Inferior parietal cortex (tissue), 1 donor: ENCODE measurements around the gene COLEC12.

Source experiments
- DNase-seq: peaks from one replicate; pipeline ENCODE4 v3.0.0-alpha.2; 2016; ENCODE audit errors: extremely low spot score

The COLEC12 gene

DNA sequence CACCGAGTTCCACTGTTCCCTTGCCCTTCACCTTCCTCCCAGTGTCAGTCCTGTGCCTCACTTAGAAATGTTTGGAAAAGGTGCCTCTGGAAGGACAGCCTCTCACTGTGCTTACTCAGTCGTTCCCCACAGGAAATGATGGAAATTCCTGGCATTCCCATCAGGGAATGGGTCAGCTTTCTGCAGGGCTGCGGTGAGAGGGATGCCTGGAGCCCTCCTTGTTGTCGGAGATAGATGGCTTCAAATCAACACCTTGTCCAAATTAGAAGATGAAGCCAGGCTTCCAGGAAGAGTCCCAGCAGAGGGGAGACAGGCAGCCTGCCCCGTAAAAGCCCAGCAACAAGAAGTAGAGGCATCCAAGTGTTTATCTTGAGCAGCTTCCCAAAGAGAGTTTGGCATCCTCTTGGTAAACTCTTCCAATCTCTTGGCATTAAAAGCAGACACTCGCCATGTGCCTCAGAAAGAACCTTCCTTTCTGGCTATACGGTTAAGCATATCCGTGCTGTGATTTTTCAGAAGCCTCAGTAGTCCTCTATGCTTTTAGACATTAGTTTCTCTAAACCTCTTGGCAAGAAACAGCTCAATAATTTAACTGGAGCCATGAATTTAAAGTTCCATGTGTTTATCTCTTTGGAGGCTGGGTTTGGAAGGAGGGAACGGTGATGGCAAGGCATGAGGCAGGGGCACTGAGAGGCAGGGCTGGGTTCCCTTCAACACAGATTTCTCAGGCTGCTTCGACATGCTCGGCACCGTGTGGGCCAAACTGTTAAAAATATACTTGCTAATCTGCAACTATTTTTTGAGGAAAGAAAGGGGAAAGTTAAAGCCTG, 25.1 kb downstream of the COLEC12 start:
- no peak for DNase-seq

DNA sequence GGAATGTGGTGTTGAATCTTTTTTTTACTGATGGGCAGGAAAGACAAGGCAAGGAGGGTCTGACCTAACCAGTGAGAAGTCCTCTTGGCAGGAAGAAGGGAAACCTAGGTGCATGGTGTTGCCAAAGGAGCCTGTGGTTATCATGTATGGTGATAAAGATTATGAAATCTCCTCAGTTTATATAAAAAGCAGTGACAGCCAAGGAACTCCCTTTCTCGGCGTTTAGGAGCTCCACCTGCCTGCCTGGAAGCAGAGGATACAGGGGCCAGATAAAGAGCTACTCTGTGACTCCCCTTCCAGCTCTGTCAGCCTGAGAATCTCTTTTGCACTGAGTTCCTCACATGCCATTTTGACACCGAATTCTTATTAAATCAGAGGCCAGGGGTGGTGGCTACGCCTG, 26.1 kb downstream of the COLEC12 start:
- no peak for DNase-seq

DNA sequence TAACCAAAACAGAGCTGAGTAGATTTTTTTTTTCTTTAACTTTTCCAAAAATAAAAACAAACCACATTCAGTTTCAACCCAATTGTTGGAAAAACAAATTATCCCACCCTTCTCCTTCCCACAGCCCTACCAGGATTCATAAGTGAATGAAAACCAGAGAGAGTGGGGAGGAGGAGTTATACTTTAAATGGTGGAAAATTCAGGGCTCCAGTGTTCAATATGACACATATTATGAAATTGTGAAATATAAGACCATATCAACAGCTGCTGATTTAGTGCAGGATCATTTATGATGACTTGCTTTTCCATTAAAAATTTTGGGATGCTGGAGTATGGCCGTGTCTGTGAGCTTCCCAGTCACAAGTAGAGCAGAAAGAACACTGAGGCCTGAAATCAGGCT, 26.7 kb downstream of the COLEC12 start:
- DNase-seq = no peak

DNA sequence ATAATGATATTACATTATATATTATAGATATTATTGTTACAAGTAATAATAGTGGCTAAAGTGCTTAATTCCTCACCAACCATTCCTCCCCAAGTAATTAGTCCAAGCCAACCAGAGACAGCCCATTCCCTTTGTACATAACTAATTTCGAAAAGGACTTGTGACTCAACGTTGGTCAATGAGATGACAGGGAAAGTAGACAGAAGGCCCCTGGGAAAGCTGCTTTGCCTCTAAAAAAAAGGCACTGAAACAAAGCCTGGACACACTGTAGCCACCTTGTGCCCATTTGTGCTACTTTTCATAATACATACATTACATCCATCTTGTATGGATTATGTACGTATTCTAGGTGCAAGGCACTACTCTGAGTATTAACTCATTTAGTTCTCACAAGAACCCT, 28.8 kb downstream of the COLEC12 start:
- DNase-seq = no peak

DNA sequence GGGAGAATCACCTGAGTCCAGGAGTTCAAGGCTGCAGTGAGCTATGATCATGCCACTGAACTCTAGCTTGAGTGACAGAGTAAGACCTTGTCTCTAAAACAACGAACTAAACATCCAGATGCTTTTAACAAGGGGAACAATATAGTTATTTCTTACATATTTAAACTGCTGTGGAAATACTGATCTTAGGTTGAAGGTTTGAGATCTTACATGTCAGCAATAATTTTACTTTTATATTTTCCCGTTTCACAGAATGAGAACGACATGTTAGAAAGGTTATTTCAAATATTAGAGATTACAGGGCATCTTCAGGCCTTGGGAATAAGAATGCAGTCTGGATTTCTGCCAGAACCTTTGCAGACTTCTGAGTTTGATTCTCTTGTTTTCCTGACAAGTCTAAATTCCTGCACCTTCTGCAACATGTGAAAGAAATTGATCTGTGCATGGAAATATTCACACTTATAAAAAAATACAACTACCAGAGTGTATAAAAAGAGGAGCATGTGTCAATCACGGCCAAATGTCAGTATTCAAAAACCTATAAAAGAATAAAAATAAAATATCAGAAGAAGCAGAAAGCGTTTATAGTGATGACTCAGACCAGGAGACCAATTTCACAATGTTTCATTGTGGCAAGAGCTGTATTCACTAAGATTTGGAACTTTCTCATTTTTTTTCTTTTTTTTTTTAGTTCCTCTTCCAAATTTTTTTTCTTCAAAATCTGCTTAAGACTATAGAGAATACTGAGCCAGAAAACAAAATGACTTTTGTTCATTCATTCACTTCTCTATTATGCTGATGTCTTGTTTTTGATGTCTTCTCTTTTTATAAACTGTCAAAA, 29.6 kb downstream of the COLEC12 start:
- no peak for DNase-seq

DNA sequence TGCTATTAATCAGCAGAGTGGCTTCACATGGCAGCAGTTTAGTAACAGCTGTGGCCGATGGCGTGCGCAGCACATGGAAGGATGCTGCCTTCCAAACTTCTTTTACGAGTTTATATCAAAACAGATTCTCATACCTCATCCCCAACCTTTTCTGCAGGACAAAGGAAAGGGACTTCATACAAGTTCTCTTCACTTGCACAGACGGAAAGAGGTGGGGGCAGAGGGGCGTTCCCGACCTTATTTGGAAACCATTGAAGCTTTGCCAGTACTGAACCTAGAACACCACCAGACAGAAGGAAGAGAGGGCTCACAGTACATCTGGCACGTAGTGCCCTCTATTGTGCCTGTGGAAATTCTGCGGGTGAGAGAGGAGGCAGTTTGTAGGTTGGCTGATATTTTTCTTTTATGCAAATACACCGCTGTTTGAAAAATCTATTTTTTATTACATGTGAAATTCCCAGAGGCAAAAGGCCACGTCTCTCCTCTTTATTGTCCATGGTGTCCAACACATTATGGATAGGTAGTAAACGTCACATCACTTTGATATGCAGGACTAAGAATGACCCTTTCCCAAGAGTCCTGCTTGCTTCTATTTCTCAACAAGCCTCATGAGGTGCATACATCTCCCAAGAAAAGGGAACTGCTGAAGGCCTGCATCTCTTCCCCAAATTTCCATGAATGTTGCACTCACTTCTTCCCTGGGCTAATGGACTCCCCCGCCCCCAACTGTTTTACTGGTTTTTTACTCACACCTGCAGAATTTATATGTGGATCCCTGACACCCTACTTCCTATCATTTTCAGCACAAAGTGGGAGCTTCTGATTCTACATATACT, 31.3 kb downstream of the COLEC12 start:
- DNase-seq = no peak

DNA sequence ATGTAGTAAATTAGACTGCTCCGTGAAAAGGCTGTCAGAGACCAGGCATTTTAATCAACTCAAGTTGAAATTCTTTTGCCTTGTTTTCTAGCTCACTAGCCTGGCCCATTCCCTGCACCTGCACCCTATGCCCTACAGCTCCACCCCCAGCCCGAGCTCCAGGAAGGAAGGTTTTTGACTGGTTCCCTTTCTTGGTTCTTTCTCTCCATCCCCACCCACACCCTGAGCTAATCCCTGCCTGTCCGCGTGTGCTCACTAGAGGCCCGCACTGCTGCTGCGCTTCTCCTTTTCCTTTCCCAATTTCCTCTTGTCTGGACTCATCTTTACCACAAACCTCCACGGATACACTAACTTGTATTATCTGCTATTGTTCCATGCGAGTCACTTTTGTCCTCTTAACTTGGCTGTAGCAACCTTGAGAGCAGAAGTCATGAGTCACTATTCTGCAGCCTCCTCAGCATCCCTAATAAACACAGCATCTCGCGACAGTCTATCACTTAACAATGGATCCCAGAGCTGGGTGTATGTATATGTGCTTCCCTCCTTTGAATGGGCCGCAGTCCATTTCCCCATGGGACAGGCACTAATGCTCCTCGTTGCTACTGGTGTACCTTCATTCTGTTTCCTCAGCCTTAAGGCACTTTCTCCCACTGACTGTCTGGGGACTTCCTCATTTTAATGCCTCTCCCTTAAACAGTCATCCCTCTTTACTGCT, 36.5 kb downstream of the COLEC12 start:
- no peak for DNase-seq

DNA sequence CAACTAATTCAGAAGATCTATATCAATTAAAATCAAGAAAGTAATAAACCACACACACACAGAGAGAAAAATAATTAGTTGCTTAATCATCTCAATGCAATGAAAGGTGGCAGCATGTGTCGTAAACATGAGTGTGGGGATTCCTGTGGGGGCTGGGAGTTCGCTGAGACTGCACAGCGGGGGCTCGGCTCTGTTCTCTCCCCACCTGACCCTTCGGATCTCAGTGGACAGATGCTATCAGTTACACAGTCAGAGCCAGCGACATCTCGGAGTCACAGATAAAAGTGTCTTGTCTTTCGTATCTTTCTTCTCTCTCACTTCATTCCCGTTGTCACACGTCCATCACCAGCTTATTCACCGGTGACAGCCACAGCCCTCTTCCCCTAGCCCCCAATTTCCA, 37.1 kb downstream of the COLEC12 start:
- DNase-seq = no peak

DNA sequence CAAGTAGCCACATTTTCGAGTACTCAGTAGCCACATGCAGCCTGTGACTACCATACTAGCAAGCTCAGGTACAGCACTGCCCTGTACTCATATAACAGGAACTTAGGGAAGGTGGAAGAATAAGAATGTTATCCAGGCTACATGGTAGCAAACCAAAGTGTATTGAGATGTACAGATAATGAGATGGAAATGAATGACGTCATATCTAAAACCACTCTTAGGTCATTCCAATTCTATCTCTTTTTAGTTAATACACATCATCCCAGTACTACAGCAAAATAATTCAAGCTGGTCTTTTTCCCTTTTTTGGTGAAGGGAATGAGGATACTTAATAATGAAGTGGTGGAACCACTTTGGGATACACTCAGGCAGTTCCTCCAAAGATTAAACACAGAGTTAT, 38.7 kb downstream of the COLEC12 start:
- DNase-seq = no peak

DNA sequence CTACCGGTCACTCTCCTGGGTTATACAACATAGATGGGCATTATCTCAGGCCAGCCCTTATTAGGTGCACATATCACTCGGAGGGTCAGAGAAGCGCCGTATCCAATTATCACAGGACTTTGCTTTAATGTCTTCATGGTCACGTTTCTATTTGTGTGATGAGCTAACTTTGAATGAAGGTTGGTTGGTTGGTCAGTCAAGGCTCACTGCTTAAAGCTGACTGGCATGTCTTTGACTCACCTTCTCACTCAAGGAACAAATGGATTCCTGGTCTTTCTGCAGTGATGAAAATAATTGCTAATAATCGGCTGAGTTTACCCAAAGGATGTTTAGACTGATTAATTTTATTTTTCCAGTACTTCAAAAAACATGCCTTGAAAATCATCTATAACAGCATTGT, 39.7 kb downstream of the COLEC12 start:
- no peak for DNase-seq

DNA sequence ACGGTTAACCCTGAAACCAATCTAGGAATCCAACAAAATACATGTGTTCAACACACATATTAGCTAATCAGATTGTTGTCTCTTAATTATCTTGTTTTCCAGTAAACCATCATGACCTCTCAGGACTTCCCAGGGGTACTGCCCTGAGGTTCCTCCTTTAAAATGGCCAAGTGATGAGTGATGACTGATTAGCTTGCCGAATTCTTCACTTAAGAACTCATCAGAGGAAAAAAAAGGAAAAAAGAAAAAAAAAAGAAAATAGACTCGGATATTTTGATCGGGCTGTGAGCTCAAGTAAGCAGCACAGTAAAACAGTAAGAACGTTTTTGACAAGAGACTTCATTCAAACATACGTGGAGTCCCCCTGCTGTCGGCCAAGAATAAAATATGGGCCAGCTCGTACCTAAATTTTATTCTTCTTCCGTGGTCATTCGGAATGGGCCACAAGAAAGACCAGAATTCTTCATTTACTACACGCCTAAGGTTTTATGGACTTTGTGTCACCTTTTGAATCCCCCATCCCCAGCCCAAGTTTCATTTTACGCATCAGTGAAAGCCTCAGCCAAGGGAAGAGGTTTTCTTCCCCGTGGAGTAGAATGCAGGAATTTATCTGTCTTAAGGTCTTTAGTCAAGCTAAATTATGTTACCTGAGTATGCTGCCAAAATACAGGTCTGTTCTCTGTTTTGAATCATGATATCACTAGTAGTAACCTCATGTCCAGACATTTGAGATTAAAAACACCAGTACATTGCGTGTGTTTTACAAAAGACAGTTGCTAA, 40.5 kb downstream of the COLEC12 start:
- no peak for DNase-seq

DNA sequence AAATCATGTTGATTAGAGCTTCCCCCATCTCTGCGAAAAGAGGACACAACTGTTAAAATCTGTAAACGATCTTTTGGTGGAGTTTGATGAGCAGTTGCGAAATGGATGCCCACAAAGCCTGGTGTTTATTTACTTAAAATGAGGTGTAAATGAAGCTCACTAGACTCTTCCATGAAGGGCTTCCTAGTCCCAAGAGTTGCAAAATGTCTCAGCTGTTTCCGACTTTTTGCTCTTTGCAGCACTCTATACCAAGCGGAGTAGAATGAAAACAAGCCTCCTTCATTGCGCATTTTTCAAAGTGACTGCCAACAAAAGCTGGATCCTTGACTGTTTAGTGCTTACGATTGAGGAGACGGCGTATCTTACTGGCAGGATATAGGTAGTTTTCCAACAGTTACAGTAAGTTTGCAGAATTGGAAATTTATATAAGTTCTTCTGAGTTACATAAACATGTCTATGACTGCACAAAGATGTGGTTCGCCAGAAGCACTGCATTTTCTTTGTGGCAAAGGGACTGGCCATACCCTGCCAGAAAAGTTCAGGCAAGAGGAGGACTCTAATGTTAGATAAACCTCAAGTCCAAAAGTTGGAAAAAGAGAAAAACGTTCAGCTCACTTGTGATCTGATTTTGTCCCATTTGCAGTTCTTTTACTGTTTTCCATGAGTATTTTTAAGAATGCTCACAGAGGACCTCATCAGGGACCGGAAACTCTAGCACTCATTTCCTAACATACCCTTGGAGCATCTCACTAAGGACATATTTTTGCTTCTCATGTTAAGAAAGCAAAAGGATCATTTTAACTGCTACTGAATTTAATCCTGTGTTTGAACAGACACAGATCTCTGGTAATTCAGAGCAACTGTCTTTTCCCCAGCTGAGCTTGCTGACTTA, 42.7 kb downstream of the COLEC12 start:
- no peak for DNase-seq

DNA sequence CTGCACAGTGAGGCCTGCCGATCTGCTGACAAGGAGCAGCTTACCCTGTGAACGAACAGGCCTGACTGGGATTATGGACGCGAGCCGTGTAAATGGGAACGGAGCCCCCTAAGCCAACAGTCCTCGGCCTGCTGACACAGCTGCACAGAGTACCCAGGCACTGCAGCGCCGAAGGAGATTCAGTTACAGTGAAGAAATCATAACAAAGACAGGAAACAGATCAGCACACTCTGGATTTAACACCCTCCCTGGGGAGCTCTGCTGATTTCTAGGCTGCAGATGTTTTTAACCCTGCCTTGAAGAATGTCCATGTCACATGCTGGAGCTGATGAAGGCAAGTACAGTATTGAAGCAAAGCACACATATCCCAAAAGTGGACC, 43.4 kb downstream of the COLEC12 start:
- no peak for DNase-seq

DNA sequence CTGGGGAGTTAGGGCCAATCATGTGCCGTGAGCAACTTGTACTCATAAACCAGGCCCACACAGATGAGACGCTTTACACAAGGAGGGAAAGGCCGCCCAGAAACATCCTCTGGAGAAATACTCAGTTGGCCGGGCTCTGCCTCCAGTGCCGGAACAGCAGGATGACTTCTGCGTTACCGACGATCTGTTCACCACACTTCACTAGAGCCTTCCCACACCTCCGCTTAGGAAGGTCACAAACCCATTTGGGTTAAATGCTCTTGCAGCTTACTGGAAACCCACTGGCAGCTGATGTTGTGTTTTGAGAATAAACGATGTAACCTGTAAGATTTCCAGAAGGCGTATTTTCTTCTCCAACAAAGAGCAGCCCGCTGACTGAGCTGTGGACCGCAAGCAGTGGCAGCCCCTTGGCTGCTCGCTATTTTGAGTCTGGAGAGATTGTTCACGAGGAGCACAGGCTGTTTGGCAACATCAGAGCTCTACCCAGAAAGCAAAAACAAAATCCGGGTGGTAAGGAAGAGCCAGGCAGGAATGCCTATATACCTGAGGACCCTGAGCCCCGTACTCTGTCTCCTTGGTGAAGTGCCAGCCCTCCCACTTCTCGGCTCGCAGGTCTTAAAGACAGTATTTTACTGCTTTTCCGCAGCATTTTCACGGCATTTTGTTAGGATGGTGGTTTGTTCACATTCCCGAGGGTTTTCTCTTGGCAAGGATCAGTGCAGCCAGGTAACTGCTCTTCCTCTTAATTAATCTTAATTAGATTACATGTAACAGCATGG, 44.0 kb downstream of the COLEC12 start:
- DNase-seq = no peak

DNA sequence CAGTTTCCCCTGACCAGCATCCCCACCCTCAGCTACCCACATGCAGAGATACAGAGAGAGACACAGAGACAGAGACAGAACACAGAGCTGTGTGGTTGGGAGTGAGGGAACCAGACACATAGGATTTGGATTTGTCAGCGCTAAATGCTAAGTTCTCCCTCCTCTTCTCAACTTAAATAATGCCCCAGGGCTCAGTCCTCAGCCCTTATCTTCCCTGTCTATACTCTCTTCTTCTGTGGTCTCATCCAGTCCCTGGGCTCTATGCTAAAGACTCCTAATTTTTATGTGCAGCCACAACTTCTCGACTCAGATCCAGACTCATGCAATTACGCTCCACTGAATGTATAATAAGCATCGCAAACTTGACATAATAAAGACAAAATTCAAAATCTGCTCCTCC, 47.1 kb downstream of the COLEC12 start:
- DNase-seq = no peak

DNA sequence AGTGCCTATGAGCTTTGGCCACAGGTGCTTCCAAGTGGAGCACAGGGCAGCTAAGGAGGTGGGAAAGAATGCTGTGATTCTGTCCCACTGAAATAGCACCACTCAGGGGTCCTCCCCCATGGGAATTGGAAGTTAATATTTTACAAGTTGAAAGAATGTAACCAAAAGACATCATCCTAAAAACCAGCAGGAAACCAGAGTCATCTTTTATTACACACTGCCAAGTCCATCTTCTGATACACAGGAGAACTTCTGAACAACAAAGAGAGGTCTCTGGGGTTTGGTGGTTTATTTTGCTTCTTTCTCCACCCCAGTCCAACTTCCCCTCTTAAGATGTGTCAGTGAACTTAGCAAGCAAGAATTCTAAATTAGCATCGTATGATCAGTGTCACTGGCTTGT, 47.7 kb downstream of the COLEC12 start:
- DNase-seq = no peak

DNA sequence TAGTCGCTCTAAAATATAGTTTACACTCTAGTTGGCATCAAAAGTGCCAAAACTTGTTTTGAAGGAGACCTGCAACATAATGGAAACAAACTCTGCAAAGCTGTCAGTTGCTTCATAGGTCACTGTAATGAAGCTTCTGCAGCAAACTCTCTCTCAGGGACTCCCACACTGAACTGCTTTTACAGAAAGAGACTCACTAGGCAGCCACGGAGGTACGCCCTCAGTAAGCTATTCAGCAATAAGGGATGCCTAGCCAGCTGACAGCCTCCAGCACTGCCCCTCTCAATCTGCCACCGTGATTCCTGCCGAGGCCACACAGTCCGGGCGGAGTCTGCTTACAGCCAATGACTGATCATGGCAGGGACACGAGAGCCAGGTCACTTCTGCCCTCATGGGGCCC, 51.1 kb downstream of the COLEC12 start:
- no peak for DNase-seq

DNA sequence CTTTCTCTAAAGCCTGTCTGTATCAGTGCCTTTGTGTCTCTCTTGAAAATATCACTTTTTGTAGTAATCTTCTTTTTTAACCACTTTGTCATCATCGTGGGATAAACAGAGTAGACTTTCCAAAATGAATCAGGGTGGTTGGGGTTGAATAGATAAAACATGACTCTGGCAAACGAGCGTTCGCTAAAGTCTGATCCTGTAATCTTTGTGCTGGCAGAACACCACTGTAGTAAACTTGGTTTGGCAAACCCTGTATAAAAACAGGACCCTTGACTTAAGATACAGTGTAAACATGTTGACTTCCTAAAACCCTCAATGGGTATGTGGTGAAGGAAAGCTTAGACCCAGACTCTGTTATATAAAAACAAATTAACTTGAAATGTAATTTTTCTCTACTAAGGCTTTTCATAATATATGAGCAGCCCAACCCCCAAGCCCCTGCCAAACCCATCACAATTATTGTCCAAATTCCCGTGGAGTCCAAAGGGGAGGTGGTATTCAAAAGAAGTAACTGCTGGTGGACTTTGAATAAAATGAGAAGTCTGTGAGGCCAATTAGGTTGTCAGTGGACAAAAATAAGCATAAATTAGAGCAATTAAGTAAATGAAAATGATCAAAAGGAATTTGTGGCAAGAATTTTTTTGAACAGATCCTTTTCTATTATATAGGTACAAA, 52.2 kb downstream of the COLEC12 start:
- no peak for DNase-seq
